GM19351 (cell line): ENCODE results near the gene SMAD6.
"Not testable (repeated sequence)": the region's sequence is repeated elsewhere in the genome, so short reads cannot be mapped to it uniquely, and the experiment has no call there.

Source experiments
- ATAC-seq: cut with Tn5 transposase; IDR thresholded peaks from one replicate; pipeline ENCODE4 v1.9.1; 2021; ENCODE audit warnings: mild to moderate bottlenecking, moderate library complexity; ENCODE audit not compliant: unreplicated experiment

SMAD6 gene

DNA sequence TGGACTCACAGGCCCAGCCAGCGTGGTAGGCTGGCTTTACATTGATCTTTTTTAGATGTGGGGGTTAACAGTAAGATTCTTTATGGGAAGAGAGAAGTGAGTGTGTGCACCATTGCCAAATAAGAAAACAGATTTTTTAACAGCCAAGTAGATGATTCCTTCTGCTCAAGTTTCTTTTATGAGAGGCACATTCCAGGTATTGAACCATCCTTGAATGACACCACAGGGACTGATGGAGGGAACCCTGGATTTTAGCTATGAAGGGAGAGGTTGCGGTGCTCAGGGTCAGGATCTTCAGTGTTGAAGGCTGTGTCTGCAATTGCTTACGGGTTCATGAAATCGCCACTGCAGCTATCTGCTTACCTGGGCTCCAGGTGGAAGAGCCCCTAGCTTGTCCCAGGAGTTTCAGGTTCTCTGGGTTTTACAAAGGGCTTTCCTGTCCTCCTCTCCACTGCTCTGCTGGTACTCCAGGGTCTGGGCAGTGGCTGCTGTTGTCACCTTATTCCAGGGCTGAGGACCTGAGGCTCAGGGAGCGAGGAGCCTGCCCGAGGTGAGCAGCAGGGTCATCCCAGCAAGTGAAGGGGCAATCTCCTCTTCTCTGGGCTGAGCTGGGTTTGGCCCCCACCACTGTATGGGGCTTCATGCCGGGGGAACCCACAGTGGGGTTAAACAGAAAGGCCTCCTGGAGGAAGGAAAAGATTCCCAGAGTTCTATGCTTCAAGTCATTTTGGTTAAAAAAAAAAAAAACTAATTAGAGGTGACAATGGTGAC, 53.4 kb downstream of the SMAD6 start:
- no peak for ATAC-seq

DNA sequence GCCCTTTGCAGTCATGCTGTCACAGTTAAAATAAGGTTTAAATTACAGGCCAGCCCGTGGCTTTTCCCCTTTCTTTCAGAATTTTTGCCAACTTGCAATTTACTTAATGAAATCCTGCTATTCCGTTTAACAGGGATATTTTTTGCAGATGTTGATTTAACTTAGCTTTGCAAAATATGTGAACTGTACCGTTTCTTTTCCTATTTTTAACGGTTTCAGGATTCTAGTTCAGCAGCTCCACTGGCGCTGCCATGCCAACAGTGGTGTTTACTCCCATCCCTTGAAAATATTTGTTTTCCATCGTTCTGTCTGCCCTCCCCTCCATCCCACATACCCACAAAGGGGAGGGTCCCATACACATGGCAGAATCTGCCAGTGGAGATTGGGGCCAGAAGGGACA, 54.3 kb downstream of the SMAD6 start:
- ATAC-seq, result no peak

DNA sequence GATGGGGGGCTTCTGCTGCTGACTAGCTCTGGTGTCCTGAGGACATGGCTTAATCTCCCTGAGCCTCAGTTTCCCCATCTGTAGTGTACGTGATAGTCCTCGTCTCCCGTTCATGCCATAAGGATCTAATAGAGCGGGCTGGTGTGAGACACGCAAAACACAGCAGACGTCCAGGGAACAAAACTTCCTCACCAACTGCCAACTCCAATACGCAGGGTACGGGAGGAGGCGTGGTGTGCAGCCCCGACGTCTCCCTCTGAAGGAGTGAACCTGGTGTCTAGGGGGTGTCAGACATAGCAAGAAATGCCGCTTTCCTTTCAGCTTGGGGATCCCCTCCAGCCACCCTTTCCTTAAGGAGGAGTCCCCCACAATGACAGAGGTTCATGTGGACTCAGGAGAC, 55.0 kb downstream of the SMAD6 start:
- ATAC-seq, result no peak

DNA sequence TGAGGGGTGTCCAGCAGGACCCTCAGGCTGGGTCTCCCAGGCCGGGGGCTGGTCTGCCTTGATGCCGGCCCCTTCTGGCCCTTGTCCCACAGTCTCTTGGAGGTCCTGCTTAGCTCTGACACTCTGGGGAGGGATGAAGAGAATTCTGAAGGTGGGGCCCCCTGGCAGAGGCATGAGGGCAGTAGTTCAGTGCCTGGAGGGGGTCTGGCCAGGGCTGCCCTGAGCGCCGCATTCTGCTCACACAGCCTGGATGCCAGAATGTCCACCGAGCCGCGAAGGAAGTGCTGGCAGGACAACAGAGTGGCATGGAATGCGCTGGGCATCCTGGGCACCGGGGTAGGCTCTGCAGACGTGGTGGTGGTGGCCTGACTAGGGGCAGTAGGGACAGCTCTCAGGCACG, 55.5 kb downstream of the SMAD6 start:
- no peak for ATAC-seq

DNA sequence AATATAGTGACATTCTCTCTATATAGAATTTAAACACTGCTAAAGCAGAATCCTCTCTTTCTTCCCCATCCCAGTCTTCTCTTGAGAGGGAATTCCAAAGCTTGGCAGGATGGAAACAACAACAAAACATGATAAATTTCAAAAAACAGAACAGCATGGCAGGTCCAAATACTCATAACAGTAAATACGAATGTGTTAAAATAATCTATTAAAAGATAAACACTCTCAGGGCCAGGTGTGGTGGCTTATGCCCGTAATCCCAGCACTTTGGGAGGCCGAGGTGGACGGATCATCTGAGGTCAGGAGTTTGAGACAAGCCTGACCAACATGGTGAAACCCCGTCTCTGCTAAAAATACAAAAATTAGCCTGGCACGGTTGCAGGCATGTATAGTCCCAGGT, 56.2 kb downstream of the SMAD6 start:
- ATAC-seq, result not testable (repeated sequence)

DNA sequence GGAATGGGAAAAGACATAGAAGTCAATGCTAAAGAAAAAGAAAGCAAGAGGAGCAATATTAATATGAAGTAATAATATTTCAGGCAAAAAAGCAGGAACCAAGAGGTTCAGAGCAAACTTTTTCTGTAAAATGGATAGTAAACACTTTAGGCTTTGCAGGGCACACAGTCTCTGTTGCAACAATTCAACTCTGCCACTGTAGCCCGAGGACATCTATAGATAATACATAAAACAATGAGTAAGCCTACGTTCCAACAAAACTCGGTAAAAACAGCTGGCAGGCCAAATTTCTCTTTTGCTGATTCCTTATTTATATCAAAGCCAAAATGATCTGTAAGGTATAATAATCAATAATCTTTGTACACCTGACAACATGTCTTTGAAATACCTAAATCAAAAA, 56.8 kb downstream of the SMAD6 start:
- ATAC-seq, result no peak

DNA sequence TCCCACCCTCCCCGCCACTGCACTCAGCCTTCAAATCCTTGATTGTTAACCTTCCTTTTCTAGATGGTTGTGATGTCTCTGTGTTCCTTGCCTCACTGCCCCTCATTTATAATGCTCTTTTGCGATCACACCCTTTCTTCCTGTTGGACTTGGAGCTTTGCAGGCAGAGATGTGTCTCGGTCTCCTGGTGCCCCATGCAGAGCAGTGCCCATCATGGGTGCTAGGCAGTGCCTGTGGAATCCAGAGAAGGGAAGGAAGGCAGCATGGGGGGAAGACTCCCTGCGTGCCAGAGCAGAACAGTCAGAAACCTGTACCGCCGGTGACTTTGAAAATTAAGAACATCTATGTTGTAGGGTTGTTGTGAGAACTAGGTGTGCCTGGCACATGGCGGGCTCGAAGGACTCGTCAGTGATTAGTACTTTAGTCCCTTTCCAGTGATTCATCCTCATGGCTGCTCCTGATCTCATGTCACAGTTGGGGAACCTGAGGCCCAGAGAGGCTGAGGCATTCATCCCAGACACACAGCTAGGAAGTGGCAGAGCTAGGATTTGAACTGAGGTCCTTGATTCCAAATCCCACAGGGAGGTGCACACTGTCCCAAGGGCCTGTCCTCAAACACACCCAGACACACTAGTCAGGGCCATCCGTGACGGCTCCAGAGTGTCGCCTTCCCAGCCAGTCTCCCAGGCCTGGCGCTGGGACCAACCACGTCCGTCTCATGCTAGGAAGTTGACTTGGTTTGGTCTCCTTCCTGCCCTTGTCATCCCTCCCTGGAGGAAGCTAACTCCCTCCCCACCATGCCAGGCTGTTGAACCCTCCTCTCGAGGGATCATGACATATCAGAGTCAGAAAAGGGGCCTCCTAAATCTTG, 58.3 kb downstream of the SMAD6 start:
- no peak for ATAC-seq

DNA sequence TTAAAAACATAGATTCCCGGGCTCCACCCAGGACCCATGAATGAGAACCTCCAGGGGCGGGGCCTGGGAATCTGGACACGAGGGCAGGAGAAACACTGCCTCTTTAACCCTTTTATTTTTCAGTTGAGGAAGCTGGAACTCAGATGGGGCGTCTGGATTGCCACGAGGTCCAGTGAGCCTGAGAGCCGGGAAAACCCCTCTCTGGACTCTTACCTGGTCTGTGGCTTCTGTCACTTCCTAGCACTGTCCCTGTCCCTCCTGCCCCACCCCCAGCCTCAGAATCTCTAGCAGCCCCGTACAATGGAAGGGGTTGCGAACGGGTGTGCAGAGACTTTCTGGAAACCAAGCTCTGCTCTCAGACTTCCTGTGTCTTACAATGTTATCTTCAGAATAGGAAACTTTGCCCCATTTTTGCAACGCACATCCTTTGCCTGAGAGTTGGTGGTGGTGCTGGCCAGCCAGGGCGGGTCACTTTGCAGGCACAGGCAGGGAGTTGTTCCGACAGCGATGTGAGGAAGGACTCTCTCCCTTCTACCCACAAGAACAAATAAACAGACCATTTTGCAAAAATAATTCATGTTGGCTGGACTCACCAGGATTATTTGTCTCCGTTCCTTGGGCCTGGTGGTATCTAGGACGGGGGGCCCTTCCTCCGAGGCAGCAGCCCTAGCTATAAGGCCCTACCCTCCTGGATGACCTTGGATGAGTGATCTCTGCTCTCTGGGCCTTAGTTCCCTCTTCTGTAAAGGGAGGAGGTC, 59.1 kb downstream of the SMAD6 start:
- no peak for ATAC-seq

DNA sequence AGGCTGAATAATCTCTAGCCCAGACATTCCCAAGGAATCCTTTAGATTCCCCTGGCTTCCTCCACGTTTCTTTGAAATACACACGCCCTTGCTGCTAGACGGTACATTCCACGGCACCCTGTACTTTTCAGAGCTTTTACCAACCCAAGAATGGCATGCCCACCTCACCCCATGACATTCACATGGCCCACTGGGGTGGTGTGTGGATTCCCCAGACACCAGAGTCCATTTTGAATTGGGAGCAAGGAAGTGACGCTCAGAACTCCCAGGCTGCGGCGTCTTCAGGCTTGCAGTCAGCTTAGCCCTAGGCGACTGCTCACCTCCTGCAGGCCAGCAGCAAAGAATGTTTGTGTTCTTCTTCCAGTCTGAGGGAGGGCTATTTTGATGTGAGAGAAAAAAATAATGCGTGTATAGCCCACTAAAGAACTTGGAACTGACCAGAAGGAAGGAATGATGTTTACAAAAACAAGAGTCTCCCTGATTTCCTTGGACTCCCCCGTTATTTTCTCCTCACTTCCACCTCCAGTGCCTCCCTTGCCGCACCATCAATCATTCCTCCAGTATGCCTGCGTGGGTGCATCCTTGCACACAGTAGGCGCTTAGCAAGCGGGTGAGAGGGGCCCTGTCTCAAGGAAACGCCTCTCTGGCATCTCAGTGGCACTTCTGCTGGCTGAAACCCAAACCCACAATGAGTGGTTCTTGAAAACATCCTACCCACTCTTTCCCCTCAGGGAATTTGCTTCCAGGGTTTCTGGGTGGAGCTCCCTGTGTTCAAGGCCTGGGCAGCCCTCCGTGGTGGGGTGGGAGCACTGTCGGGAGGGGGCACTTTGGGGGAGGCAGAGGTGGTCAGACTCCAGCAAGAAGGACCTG, 59.9 kb downstream of the SMAD6 start:
- no peak for ATAC-seq

DNA sequence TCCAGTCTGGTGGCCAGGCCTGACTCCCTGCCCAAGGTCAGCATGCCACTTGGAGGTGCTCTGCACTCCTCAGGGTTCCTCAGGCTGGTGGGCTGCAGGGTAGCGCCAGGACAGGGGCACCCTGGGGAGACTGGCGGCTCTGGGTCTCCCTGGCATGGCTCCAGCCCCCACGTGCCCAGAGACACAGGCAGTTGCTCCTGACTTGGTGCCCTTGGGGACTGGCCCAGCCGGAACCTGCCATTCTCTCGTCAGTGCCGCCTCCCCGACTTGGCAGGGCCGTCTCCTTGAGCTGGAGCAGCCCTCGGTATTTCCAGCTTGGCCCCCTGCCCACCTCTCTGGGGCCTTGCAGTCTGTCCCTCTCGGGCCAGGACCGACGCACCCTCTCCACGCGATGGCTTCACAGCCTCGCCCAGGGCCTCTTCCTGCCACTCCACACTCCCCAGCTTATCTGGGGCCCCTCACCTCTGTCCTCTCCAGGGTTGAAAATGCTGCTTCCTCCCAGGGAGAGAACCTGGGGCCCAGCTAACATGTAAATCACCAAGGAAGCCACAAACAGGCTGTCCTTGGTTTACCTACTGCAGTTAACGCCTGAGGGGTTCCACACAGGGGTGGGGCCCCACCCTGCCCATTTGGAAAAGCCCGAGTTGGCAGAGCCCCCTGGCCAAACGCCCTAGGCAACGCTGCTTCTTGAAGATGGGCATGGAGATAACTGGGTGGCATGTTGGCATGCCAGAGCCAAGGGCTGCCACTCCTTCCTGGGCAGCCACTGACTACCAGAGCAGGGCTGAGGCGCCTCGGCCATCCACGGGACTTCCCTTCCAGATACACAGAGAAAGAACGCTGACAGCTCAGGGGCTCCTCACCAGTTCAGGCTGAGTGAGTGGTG, 61.4 kb downstream of the SMAD6 start:
- ATAC-seq, result no peak

DNA sequence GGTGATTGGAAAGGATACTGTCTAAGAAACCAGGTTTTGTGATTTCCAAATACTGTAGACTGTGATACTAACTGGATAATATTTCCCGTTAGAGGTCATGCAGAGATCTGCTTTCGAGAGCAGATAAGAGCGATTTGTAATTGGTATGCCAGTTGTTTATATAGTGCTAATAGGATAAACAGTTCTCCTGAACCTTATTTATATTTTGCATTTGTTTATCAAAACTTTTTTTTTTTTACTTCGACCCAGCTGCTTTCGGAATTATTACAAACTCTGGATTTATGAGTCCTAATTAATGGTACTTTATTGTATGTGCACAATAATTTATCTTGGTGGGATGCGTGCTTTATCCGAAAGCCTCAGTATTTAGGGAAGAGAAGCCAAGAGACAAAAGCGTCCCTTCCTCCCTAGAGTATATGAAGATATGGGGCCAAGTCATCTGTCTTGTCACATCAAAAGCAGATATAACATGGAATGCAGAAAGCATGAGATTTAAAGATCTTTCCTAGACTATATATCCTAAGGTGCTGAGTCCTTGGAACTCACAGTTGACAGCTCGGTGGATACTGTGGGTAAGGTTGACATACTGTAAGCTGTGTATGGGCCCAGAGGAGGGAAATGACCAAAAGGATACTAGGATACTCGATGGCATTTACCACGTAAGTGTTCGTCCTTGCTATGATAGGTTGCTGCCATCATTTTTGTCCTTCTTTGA, 62.2 kb downstream of the SMAD6 start:
- no peak for ATAC-seq

DNA sequence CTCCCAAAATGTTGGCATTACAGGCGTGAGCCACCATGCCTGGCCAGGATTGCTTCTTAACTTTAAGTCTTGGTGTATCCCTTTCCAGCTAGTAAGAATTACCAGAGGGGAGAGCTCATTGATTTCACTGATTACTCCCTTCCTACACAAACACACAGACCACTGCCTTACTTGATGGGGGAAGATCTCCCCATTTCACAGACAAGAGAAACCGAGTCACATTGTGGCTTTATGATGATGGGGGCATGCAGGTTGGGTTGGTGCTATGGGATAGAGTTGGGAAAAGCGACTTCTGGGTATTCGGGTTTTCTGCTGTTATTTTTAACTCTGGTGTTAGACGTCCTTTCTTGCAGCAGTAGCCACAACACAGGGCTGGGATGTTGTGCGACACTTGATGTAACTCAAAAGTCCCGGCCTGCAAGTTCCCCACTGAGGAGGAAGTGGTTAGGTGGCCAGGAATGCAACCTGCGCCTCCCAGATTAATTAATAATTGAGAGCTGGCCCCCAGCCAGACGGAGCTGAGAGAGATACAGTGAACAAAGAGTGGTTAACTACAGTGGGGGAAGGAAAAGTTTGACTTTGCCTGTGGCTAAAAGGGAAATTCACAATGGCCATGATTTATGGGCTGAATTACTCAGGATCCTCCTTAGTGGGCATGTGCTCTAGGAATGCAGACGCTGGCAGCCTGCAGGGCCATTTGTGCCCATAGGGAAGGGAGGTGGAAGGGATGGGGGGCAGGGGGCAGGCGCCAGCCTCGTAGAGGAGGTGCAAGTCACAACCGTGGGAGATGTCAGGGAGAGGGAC, 63.6 kb downstream of the SMAD6 start:
- ATAC-seq, result no peak

DNA sequence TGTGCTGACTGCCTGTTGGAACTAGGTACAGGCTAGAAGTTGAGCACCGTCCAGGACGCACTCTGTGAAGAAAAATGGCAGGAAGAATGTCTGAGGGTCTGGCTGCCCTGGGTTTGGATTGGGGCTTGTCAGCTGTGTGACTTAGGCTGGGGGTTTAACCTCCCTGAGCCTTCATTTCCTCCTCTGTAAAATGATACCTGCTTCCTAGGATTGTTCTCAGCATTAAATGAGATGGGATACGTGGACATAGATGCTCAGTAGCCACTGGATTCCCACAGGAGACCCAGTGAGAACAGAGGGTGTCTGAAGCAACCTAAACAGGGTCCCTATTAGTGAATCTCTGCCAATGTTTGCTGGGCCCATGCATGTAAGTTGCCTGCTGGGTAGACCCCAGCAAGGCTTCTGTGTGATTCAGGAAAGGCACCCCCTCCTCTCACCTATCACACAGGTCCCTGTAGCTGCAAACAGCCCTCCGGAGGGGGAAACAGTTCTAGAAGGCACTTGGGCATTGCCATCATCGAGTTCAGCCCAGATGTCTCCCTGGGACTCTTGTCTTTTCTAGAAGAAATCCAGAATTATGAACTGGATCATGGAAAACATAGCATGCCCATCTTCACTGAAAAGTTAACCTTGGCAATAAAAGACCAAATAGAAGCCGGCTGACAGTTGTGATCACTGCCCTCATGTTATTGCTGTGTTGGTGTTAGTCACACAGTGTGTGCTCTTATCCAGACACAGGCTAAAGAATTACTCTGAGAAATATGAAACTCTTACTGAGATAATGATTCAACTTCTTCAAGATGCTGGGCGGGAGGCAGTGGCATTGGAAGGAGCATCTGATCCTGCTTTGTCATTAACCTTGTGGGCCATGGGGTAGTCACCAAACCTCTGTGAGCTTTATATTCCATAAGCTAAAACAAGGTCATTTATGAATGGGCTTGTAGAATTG, 64.5 kb downstream of the SMAD6 start:
- no peak for ATAC-seq

DNA sequence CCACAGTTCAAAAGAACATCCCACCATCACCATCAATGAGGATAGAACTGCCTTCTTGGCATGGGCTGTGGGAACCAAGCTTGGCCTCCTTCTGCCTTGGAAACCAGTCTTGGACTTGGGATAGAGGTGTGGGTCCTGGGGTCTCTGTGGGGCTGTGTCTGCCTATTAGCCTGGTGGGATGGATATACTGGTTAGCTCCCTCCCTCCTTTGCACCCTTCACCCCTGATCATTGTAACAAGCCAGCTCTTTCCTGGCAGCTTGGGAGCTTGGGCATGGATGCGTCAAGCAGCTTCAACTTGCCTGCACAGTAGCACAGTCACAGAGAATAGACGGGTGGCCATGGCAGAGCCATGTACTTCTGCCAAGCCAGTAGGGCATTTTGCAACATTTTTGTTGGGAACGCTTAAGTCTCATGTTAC, 65.2 kb downstream of the SMAD6 start:
- ATAC-seq, result no peak

DNA sequence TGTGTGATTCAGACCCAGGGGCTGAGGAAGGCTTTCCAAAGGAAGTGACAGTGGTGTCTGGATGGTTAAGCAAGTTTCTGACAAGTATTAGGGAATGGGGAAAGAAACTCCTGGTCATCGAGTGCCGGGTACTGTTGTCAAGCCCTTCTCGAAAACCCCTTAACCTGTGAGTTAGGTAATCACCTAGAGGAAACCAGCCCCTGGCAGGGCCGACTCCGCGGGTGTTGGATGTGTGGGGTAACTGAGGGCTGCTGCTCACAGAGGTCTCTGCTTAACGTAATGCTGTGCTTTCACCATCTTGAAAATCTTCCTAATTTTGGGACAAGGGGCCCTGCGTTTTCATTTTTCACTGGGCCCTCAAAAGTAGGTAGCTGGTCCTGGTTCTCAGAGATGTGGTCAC, 67.0 kb downstream of the SMAD6 start:
- ATAC-seq, result no peak

DNA sequence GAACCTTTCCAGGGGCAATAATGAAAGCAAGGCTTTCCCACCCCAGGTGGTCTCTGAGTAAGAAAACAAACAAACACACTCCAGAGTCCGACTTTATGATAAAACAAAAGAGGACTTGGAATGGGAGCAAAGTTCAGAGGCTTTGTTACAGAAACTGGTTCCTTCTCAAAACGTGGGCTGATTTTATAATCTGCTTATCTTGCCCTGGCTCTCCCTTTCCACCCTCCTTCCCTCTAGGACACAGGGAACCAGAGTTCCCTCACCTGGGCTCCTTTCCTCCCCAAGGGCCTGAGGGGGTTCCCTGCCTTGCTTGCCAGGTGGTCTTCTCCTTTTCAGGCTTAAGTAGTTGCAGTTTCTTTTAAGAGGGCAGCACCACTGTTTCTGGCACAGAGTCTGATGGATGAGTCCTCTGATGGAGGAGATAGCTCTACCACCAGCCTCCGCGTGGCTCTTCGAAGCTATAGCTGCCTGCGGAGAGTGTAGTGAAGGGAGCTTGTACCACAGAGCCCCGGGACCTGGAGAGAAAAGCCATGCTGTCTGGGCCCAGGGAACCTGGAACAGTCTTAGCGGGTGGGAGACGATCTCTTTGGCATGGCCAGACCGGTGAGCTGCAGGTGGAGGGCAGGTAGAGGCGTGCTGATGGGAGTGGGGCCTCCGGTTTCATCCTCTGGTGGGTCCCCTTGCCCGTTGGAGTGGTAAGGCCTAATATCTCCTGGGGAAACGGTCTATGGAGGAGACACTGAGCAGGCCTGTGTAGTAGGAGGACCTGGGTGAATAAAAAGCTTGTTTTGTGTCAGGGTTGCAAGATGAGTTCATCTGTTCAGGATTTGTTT, 68.7 kb downstream of the SMAD6 start:
- ATAC-seq, result no peak
